ENCODE results near the gene KLHL24. TPM values are rescaled to one million over a fixed set of nuclear protein-coding genes. Genes with fewer than 3 reads are reported as not detected.
"Not testable (repeated sequence)": the region's sequence is repeated elsewhere in the genome, so short reads cannot be mapped to it uniquely, and the experiment has no call there.

The KLHL24 gene
- total RNA-seq, 1 donor from 2014 or later, result 116 TPM

- TF ChIP-seq, protein P1, sequence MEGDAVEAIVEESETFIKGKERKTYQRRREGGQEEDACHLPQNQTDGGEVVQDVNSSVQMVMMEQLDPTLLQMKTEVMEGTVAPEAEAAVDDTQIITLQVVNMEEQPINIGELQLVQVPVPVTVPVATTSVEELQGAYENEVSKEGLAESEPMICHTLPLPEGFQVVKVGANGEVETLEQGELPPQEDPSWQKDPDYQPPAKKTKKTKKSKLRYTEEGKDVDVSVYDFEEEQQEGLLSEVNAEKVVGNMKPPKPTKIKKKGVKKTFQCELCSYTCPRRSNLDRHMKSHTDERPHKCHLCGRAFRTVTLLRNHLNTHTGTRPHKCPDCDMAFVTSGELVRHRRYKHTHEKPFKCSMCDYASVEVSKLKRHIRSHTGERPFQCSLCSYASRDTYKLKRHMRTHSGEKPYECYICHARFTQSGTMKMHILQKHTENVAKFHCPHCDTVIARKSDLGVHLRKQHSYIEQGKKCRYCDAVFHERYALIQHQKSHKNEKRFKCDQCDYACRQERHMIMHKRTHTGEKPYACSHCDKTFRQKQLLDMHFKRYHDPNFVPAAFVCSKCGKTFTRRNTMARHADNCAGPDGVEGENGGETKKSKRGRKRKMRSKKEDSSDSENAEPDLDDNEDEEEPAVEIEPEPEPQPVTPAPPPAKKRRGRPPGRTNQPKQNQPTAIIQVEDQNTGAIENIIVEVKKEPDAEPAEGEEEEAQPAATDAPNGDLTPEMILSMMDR (IDR thresholded peaks at IDR 0.05; ENCODE audit: insufficient read depth, low read length, poor library complexity, severe bottlenecking), result no peak
- Histone ChIP-seq H3K4me3 (ENCODE audit: low read depth, low read length) (no peak overlapping the region), H3K36me3 (ENCODE audit: control insufficient read depth, insufficient read depth, low read length) (no peaks in the 10 kb centered on the region), H3K27me3 (ENCODE audit: control insufficient read depth, insufficient read depth, low read length) (no peaks in the 10 kb centered on the region)
- DNase-seq (ENCODE audit: low read depth), result no peak
These were observed 52.3 kb downstream of the KLHL24 start for GRCh38 chr3:183687705-183688104.

GRCh38 chr3:183688874-183689273 is 53.5 kb downstream of the KLHL24 start:
- Histone ChIP-seq H3K36me3 (ENCODE audit: control insufficient read depth, insufficient read depth, low read length) (no peaks in the 10 kb centered on the region), H3K4me3 (ENCODE audit: low read depth, low read length) (no peak overlapping the region), H3K27me3 (ENCODE audit: control insufficient read depth, insufficient read depth, low read length) (no peaks in the 10 kb centered on the region)
- DNase-seq (ENCODE audit: low read depth), result no peak
- TF ChIP-seq, protein P1 (IDR thresholded peaks at IDR 0.05; ENCODE audit: insufficient read depth, low read length, poor library complexity, severe bottlenecking), result no peak

DNA sequence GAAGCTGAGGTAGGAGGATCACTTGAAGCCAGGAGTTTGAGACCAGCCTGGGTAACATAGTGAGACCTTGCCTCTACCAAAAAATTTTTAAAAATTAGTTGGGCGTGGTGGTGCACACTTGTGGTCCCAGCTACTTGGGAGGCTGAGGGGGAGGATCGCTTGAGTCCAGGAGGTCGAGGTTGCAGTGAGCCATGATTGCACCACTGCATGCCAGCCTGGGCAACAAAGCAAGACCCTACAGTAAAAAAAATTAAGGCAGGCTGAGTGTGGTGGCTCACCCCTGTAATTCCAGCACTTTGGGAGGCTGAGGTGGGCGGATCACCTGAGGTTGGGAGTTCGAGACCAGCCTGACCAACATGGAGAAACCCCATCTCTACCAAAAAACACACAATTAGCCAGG is 54.2 kb downstream of the KLHL24 start:
- not testable (repeated sequence) for H3K36me3 ChIP-seq (ENCODE audit: control insufficient read depth, insufficient read depth, low read length); H3K27me3 ChIP-seq (ENCODE audit: control insufficient read depth, insufficient read depth, low read length); H3K4me3 ChIP-seq (ENCODE audit: low read depth, low read length); DNase-seq (ENCODE audit: low read depth)

GRCh38 chr3:183690402-183690995 is 55.1 kb downstream of the KLHL24 start:
- no peak for DNase-seq (ENCODE audit: low read depth)
- TF ChIP-seq, protein P1 (IDR thresholded peaks at IDR 0.05; ENCODE audit: insufficient read depth, low read length, poor library complexity, severe bottlenecking), result no peak
- Histone ChIP-seq H3K4me3 (ENCODE audit: low read depth, low read length) (no peak overlapping the region), H3K36me3 (ENCODE audit: control insufficient read depth, insufficient read depth, low read length) (no peaks in the 10 kb centered on the region), H3K27me3 (ENCODE audit: control insufficient read depth, insufficient read depth, low read length) (no peaks in the 10 kb centered on the region)

- DNase-seq (ENCODE audit: low read depth), result no peak
- Histone ChIP-seq H3K4me3 (ENCODE audit: low read depth, low read length) (no peak overlapping the region), H3K36me3 (ENCODE audit: control insufficient read depth, insufficient read depth, low read length) (no peaks in the 10 kb centered on the region), H3K27me3 (ENCODE audit: control insufficient read depth, insufficient read depth, low read length) (no peaks in the 10 kb centered on the region)
- TF ChIP-seq, protein P1 (IDR thresholded peaks at IDR 0.05; ENCODE audit: insufficient read depth, low read length, poor library complexity, severe bottlenecking), result no peak
These were observed 57.0 kb downstream of the KLHL24 start for GRCh38 chr3:183692436-183692835.

- no peak for DNase-seq (ENCODE audit: low read depth)
- H3K27me3 ChIP-seq (ENCODE audit: control insufficient read depth, insufficient read depth, low read length), result no peaks in the 10 kb centered on the region
- no peak overlapping the region for H3K4me3 ChIP-seq (ENCODE audit: low read depth, low read length)
- TF ChIP-seq, protein P1 (IDR thresholded peaks at IDR 0.05; ENCODE audit: insufficient read depth, low read length, poor library complexity, severe bottlenecking), result no peak
- no peaks in the 10 kb centered on the region for H3K36me3 ChIP-seq (ENCODE audit: control insufficient read depth, insufficient read depth, low read length)
These were observed 60.3 kb downstream of the KLHL24 start for GRCh38 chr3:183695569-183696364.
